HG02870 (cell line): ENCODE results near the gene CTNNA1.
"Not testable (repeated sequence)": the region's sequence is repeated elsewhere in the genome, so short reads cannot be mapped to it uniquely, and the experiment has no call there.

Experiments used
- ATAC-seq: cut with Tn5 transposase; IDR thresholded peaks from one replicate; pipeline ENCODE4 v1.9.1; 2021; ENCODE audit warnings: mild to moderate bottlenecking, moderate library complexity; ENCODE audit not compliant: unreplicated experiment

CTNNA1 gene

GRCh38 chr5:138752951-138753793 lies at the start of gene CTNNA1:
Gene CTNNA1 (plus strand): TSS chr5:138753425. CDS start chr5:138781925, 28,500 bp downstream.
- no peak for ATAC-seq

- not testable (repeated sequence) for ATAC-seq
Measured at GRCh38 chr5:138703777-138704176, 49.4 kb upstream of the CTNNA1 start.

GRCh38 chr5:138705007-138705406 lies 48.2 kb upstream of the CTNNA1 start:
- ATAC-seq, result no peak

GRCh38 chr5:138705567-138705966 lies 47.7 kb upstream of the CTNNA1 start:
- no peak for ATAC-seq

- ATAC-seq, result no peak
Measured at GRCh38 chr5:138706655-138707480, 46.4 kb upstream of the CTNNA1 start.

- ATAC-seq, result no peak
Measured at GRCh38 chr5:138708791-138709190, 44.4 kb upstream of the CTNNA1 start.

- no peak for ATAC-seq
Measured at GRCh38 chr5:138709202-138709601, 44.0 kb upstream of the CTNNA1 start.

- no peak for ATAC-seq
Measured at GRCh38 chr5:138711087-138711486, 42.1 kb upstream of the CTNNA1 start.

GRCh38 chr5:138711811-138712210 lies 41.4 kb upstream of the CTNNA1 start:
- no peak for ATAC-seq

- ATAC-seq, result no peak
Measured at GRCh38 chr5:138712324-138712723, 40.9 kb upstream of the CTNNA1 start.

- no peak for ATAC-seq
Measured at GRCh38 chr5:138712791-138713190, 40.4 kb upstream of the CTNNA1 start.

- no peak for ATAC-seq
Measured at GRCh38 chr5:138713247-138713646, 40.0 kb upstream of the CTNNA1 start.

GRCh38 chr5:138714694-138715093 lies 38.5 kb upstream of the CTNNA1 start:
- ATAC-seq, result no peak

- not testable (repeated sequence) for ATAC-seq
Measured at GRCh38 chr5:138715931-138716432, 37.2 kb upstream of the CTNNA1 start.

- no peak for ATAC-seq
Measured at GRCh38 chr5:138716456-138716924, 36.7 kb upstream of the CTNNA1 start.

GRCh38 chr5:138717399-138717798 lies 35.8 kb upstream of the CTNNA1 start:
- ATAC-seq, result no peak

GRCh38 chr5:138719811-138720210 lies 33.4 kb upstream of the CTNNA1 start:
- ATAC-seq, result no peak

GRCh38 chr5:138720840-138721239 lies 32.4 kb upstream of the CTNNA1 start:
- ATAC-seq, result no peak

GRCh38 chr5:138721979-138722378 lies 31.2 kb upstream of the CTNNA1 start:
- no peak for ATAC-seq

GRCh38 chr5:138722544-138723177 lies 30.6 kb upstream of the CTNNA1 start:
- ATAC-seq, result no peak
